HL-60 (cell line): ENCODE measurements around the gene IL15.

Experiments used
- TF ChIP-seq, protein P1 (sequence below): IDR thresholded peaks from one replicate; pipeline ENCODE4 v1.5.1; 2011; ENCODE audit warnings: low read length, control low read depth, inconsistent platforms; ENCODE audit not compliant: insufficient read depth
- TF ChIP-seq, protein P2 (sequence below): IDR thresholded peaks from 2 replicates; pipeline ENCODE4 v1.6.1; 2012; ENCODE audit warnings: low read depth; ENCODE audit not compliant: insufficient replicate concordance

DNA sequence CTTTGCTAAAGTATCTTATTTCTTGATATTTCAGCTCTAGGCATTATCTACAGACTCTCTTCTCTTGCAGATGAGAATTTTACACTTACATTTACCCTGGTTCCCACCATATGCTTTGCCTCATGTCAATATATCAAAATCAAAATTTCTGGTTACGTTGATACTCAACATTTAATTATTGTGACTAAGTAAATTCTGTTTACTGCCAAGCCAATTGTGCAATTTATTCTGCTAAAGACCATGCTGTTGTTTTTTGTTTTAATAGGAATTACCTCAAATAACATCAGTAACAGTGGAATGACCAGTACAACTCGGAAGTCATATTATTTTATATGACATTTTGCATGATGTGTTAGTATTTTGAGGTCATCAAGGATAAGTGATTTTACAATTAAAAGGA is 125.5 kb downstream of the IL15 start:
- TF ChIP-seq, protein P1, sequence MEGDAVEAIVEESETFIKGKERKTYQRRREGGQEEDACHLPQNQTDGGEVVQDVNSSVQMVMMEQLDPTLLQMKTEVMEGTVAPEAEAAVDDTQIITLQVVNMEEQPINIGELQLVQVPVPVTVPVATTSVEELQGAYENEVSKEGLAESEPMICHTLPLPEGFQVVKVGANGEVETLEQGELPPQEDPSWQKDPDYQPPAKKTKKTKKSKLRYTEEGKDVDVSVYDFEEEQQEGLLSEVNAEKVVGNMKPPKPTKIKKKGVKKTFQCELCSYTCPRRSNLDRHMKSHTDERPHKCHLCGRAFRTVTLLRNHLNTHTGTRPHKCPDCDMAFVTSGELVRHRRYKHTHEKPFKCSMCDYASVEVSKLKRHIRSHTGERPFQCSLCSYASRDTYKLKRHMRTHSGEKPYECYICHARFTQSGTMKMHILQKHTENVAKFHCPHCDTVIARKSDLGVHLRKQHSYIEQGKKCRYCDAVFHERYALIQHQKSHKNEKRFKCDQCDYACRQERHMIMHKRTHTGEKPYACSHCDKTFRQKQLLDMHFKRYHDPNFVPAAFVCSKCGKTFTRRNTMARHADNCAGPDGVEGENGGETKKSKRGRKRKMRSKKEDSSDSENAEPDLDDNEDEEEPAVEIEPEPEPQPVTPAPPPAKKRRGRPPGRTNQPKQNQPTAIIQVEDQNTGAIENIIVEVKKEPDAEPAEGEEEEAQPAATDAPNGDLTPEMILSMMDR = no peak
- TF ChIP-seq, protein P2, sequence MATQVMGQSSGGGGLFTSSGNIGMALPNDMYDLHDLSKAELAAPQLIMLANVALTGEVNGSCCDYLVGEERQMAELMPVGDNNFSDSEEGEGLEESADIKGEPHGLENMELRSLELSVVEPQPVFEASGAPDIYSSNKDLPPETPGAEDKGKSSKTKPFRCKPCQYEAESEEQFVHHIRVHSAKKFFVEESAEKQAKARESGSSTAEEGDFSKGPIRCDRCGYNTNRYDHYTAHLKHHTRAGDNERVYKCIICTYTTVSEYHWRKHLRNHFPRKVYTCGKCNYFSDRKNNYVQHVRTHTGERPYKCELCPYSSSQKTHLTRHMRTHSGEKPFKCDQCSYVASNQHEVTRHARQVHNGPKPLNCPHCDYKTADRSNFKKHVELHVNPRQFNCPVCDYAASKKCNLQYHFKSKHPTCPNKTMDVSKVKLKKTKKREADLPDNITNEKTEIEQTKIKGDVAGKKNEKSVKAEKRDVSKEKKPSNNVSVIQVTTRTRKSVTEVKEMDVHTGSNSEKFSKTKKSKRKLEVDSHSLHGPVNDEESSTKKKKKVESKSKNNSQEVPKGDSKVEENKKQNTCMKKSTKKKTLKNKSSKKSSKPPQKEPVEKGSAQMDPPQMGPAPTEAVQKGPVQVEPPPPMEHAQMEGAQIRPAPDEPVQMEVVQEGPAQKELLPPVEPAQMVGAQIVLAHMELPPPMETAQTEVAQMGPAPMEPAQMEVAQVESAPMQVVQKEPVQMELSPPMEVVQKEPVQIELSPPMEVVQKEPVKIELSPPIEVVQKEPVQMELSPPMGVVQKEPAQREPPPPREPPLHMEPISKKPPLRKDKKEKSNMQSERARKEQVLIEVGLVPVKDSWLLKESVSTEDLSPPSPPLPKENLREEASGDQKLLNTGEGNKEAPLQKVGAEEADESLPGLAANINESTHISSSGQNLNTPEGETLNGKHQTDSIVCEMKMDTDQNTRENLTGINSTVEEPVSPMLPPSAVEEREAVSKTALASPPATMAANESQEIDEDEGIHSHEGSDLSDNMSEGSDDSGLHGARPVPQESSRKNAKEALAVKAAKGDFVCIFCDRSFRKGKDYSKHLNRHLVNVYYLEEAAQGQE = no peak
